HEK293T (cell line): Measurements from ENCODE around the gene UNG.

Source experiments
- BHLHE40 ChIP-seq: fragments of 450-650 bp; IDR thresholded peaks from 2 replicates; pipeline ENCODE4 v1.6.1; 2016; ENCODE audit warnings: mild to moderate bottlenecking, moderate library complexity, borderline replicate concordance
- ELF4 ChIP-seq: fragments of 450-650 bp; IDR thresholded peaks from 2 replicates; pipeline ENCODE4 v1.6.1; 2017; ENCODE audit warnings: antibody characterized with exemption
- FOXA1 ChIP-seq: fragments of 450-650 bp; IDR thresholded peaks from 2 replicates; pipeline ENCODE4 v1.6.1; 2016; ENCODE audit warnings: mild to moderate bottlenecking
- FOXK2 ChIP-seq: fragments of 450-650 bp; IDR thresholded peaks from 2 replicates; pipeline ENCODE4 v1.6.1; 2016; ENCODE audit warnings: mild to moderate bottlenecking
- FOXM1 ChIP-seq: fragments of 450-650 bp; IDR thresholded peaks from 2 replicates; pipeline ENCODE4 v1.6.1; 2017; ENCODE audit warnings: mild to moderate bottlenecking, borderline replicate concordance
- L3MBTL2 ChIP-seq: fragments of 450-650 bp; conservative IDR thresholded peaks from 2 replicates; pipeline ENCODE4 v1.6.1; 2016; ENCODE audit warnings: mild to moderate bottlenecking
- PKNOX1 ChIP-seq: fragments of 450-650 bp; IDR thresholded peaks from 2 replicates; pipeline ENCODE4 v1.6.1; 2016
- SP1 ChIP-seq: fragments of 450-650 bp; IDR thresholded peaks from 2 replicates; pipeline ENCODE4 v1.6.1; 2017
- SUZ12 ChIP-seq: fragments of 450-650 bp; IDR thresholded peaks from 2 replicates; pipeline ENCODE4 v1.6.1; 2016; ENCODE audit warnings: mild to moderate bottlenecking
- TARDBP ChIP-seq: fragments of 450-650 bp; IDR thresholded peaks from 2 replicates; pipeline ENCODE4 v1.6.1; 2016
- ZNF384 ChIP-seq: fragments of 450-650 bp; IDR thresholded peaks from 2 replicates; pipeline ENCODE4 v1.6.1; 2016

- TF ChIP-seq FOXM1, result no peak
- TF ChIP-seq SUZ12, result no peak
- no peak for TF ChIP-seq FOXA1
- no peak for TF ChIP-seq BHLHE40
- TF ChIP-seq PKNOX1, result no peak
- TF ChIP-seq SP1, result no peak
- no peak for TF ChIP-seq ZNF384
- TF ChIP-seq L3MBTL2, result no peak
- no peak for TF ChIP-seq ELF4
- TF ChIP-seq TARDBP, result no peak
- no peak for TF ChIP-seq FOXK2
These were observed 13.0 kb upstream of the UNG start for GRCh38 chr12:109084425-109084824.
